ENCODE data around the gene CPPED1.

Gene CPPED1

GRCh38 chr16:12627394-12627793 is 176.3 kb downstream of the CPPED1 start:
- H3K27ac ChIP-seq (ENCODE audit: insufficient read depth in 1 of 2, low read depth in 1 of 2, low read length in 2 of 2, poor library complexity in 1 of 2, severe bottlenecking in 2 of 2) = no peak overlapping the region
- H3K4me1 ChIP-seq (ENCODE audit: control extremely low read depth in 1 of 4, control insufficient read depth in 4 of 4, insufficient read depth in 4 of 4, low read length in 3 of 4) = no peaks in the 10 kb centered on the region
- WGBS (ENCODE audit: insufficient coverage) = 60% methylated on average over 1 of the region's 3 CpGs
- no peaks in the 10 kb centered on the region for H3K9me3 ChIP-seq (ENCODE audit: control extremely low read depth in 1 of 5, control insufficient read depth in 4 of 5, insufficient read depth in 2 of 5, low read depth in 1 of 5, low read length in 4 of 5)
- H3K27me3 ChIP-seq (replicated peaks in 2 of 5; ENCODE audit: control insufficient read depth in 4 of 5, insufficient read depth in 5 of 5, low read length in 4 of 5) = no peaks in the 10 kb centered on the region
- CTCF ChIA-PET = no interaction called here
- no peaks in the 10 kb centered on the region for H3K36me3 ChIP-seq (ENCODE audit: control insufficient read depth in 4 of 4, insufficient read depth in 4 of 4, low read length in 3 of 4)
- no peak overlapping the region for H3K4me3 ChIP-seq (ENCODE audit: control insufficient read depth in 1 of 7, extremely low read depth in 1 of 7, insufficient read depth in 4 of 7, low read depth in 2 of 7, low read length in 6 of 7)
- no peak for DNase-seq
- POLR2A ChIA-PET = no interaction called here

- no peak for DNase-seq
- Histone ChIP-seq H3K27me3 (replicated peaks in 2 of 5; ENCODE audit: control insufficient read depth in 4 of 5, insufficient read depth in 5 of 5, low read length in 4 of 5) (no peaks in the 10 kb centered on the region), H3K4me3 (ENCODE audit: control insufficient read depth in 1 of 7, extremely low read depth in 1 of 7, insufficient read depth in 4 of 7, low read depth in 2 of 7, low read length in 6 of 7) (no peak overlapping the region), H3K4me1 (ENCODE audit: control extremely low read depth in 1 of 4, control insufficient read depth in 4 of 4, insufficient read depth in 4 of 4, low read length in 3 of 4) (no peaks in the 10 kb centered on the region), H3K36me3 (ENCODE audit: control insufficient read depth in 4 of 4, insufficient read depth in 4 of 4, low read length in 3 of 4) (no peaks in the 10 kb centered on the region), H3K27ac (ENCODE audit: insufficient read depth in 1 of 2, low read depth in 1 of 2, low read length in 2 of 2, poor library complexity in 1 of 2, severe bottlenecking in 2 of 2) (no peak overlapping the region), H3K9me3 (ENCODE audit: control extremely low read depth in 1 of 5, control insufficient read depth in 4 of 5, insufficient read depth in 2 of 5, low read depth in 1 of 5, low read length in 4 of 5) (no peaks in the 10 kb centered on the region)
- POLR2A ChIA-PET = no interaction called here
- WGBS (ENCODE audit: insufficient coverage) = 85% methylated on average over 3 of the region's 4 CpGs
- CTCF ChIA-PET = no interaction called here
Measured at GRCh38 chr16:12626411-12626810, 177.3 kb downstream of the CPPED1 start.

GRCh38 chr16:12625716-12626115 is 178.0 kb downstream of the CPPED1 start:
- POLR2A ChIA-PET = no interaction called here
- H3K27me3 ChIP-seq (replicated peaks in 2 of 5; ENCODE audit: control insufficient read depth in 4 of 5, insufficient read depth in 5 of 5, low read length in 4 of 5) = no peaks in the 10 kb centered on the region
- WGBS (ENCODE audit: insufficient coverage) = 91% methylated on average over 8 of the region's 10 CpGs

GRCh38 chr16:12625068-12625467 is 178.6 kb downstream of the CPPED1 start:
- CTCF ChIA-PET = no interaction called here
- no peaks in the 10 kb centered on the region for H3K36me3 ChIP-seq (ENCODE audit: control insufficient read depth in 4 of 4, insufficient read depth in 4 of 4, low read length in 3 of 4)

More at GRCh38 chr16:12625716-12626115, 178.0 kb downstream of the CPPED1 start:
- no peaks in the 10 kb centered on the region for H3K4me1 ChIP-seq (ENCODE audit: control extremely low read depth in 1 of 4, control insufficient read depth in 4 of 4, insufficient read depth in 4 of 4, low read length in 3 of 4)
- no peaks in the 10 kb centered on the region for H3K9me3 ChIP-seq (ENCODE audit: control extremely low read depth in 1 of 5, control insufficient read depth in 4 of 5, insufficient read depth in 2 of 5, low read depth in 1 of 5, low read length in 4 of 5)
- H3K27ac ChIP-seq (ENCODE audit: insufficient read depth in 1 of 2, low read depth in 1 of 2, low read length in 2 of 2, poor library complexity in 1 of 2, severe bottlenecking in 2 of 2) = no peak overlapping the region
- H3K4me3 ChIP-seq (ENCODE audit: control insufficient read depth in 1 of 7, extremely low read depth in 1 of 7, insufficient read depth in 4 of 7, low read depth in 2 of 7, low read length in 6 of 7) = no peak overlapping the region
- no peak for DNase-seq
- H3K36me3 ChIP-seq (ENCODE audit: control insufficient read depth in 4 of 4, insufficient read depth in 4 of 4, low read length in 3 of 4) = no peaks in the 10 kb centered on the region
- CTCF ChIA-PET = no interaction called here

GRCh38 chr16:12620150-12620549 is 183.5 kb downstream of the CPPED1 start:
- no CpG with 5 or more reads among the region's 1 CpG for WGBS (ENCODE audit: insufficient coverage)
- ChIA-PET CTCF (no interaction called here), POLR2A (interaction anchor here (0.7 kb wide), 1 partner anchor 16 kb away, joined by 3 read pairs; no protein-coding TSS in a partner anchor)
- Histone ChIP-seq H3K27ac (ENCODE audit: insufficient read depth in 1 of 2, low read depth in 1 of 2, low read length in 2 of 2, poor library complexity in 1 of 2, severe bottlenecking in 2 of 2) (no peak overlapping the region), H3K27me3 (replicated peaks in 2 of 5; ENCODE audit: control insufficient read depth in 4 of 5, insufficient read depth in 5 of 5, low read length in 4 of 5) (no peaks in the 10 kb centered on the region), H3K4me1 (ENCODE audit: control extremely low read depth in 1 of 4, control insufficient read depth in 4 of 4, insufficient read depth in 4 of 4, low read length in 3 of 4) (no peaks in the 10 kb centered on the region), H3K4me3 (ENCODE audit: control insufficient read depth in 1 of 7, extremely low read depth in 1 of 7, insufficient read depth in 4 of 7, low read depth in 2 of 7, low read length in 6 of 7) (no peak overlapping the region), H3K9me3 (ENCODE audit: control extremely low read depth in 1 of 5, control insufficient read depth in 4 of 5, insufficient read depth in 2 of 5, low read depth in 1 of 5, low read length in 4 of 5) (no peaks in the 10 kb centered on the region), H3K36me3 (ENCODE audit: control insufficient read depth in 4 of 4, insufficient read depth in 4 of 4, low read length in 3 of 4) (no peaks in the 10 kb centered on the region)
- no peak for DNase-seq

More at GRCh38 chr16:12625068-12625467, 178.6 kb downstream of the CPPED1 start:
- Histone ChIP-seq H3K27ac (ENCODE audit: insufficient read depth in 1 of 2, low read depth in 1 of 2, low read length in 2 of 2, poor library complexity in 1 of 2, severe bottlenecking in 2 of 2) (no peak overlapping the region), H3K4me1 (ENCODE audit: control extremely low read depth in 1 of 4, control insufficient read depth in 4 of 4, insufficient read depth in 4 of 4, low read length in 3 of 4) (no peaks in the 10 kb centered on the region), H3K27me3 (replicated peaks in 2 of 5; ENCODE audit: control insufficient read depth in 4 of 5, insufficient read depth in 5 of 5, low read length in 4 of 5) (no peaks in the 10 kb centered on the region), H3K9me3 (ENCODE audit: control extremely low read depth in 1 of 5, control insufficient read depth in 4 of 5, insufficient read depth in 2 of 5, low read depth in 1 of 5, low read length in 4 of 5) (no peaks in the 10 kb centered on the region), H3K4me3 (ENCODE audit: control insufficient read depth in 1 of 7, extremely low read depth in 1 of 7, insufficient read depth in 4 of 7, low read depth in 2 of 7, low read length in 6 of 7) (no peak overlapping the region)
- DNase-seq = no peak
- 91% methylated on average over 7 of the region's 7 CpGs for whole genome bisulfite sequencing (ENCODE audit: insufficient coverage)
- POLR2A ChIA-PET = no interaction called here

- Histone ChIP-seq H3K4me1 (ENCODE audit: control extremely low read depth in 1 of 4, control insufficient read depth in 4 of 4, insufficient read depth in 4 of 4, low read length in 3 of 4) (peaks cover 2 to 7% (median 5%) of the 10 kb centered on the region in 4 experiments), H3K4me3 (ENCODE audit: control insufficient read depth in 1 of 7, extremely low read depth in 1 of 7, insufficient read depth in 4 of 7, low read depth in 2 of 7, low read length in 6 of 7) (no peak overlapping the region), H3K27ac (ENCODE audit: insufficient read depth in 1 of 2, low read depth in 1 of 2, low read length in 2 of 2, poor library complexity in 1 of 2, severe bottlenecking in 2 of 2) (no peak overlapping the region), H3K36me3 (ENCODE audit: control insufficient read depth in 4 of 4, insufficient read depth in 4 of 4, low read length in 3 of 4) (no peaks in the 10 kb centered on the region), H3K27me3 (replicated peaks in 2 of 5; ENCODE audit: control insufficient read depth in 4 of 5, insufficient read depth in 5 of 5, low read length in 4 of 5) (no peaks in the 10 kb centered on the region), H3K9me3 (ENCODE audit: control extremely low read depth in 1 of 5, control insufficient read depth in 4 of 5, insufficient read depth in 2 of 5, low read depth in 1 of 5, low read length in 4 of 5) (no peaks in the 10 kb centered on the region)
- ChIA-PET CTCF (interaction anchor here (1.4 kb wide), 1 partner anchor 47 kb away, joined by 3 read pairs; no protein-coding TSS in a partner anchor), POLR2A (no interaction called here)
- WGBS (ENCODE audit: insufficient coverage) = 100% methylated on average over 1 of the region's 3 CpGs
- DNase-seq = no peak
Measured at GRCh38 chr16:12618515-12618914, 185.2 kb downstream of the CPPED1 start.

GRCh38 chr16:12617401-12617819 is 186.3 kb downstream of the CPPED1 start:
- ChIA-PET CTCF (interaction anchor here (1.5 kb wide), 1 partner anchor 45 kb away, joined by 3 read pairs; no protein-coding TSS in a partner anchor), POLR2A (no interaction called here)
- DNase-seq = no peak
- 98% methylated on average over 7 of the region's 9 CpGs for WGBS (ENCODE audit: insufficient coverage)
- Histone ChIP-seq H3K27me3 (replicated peaks in 2 of 5; ENCODE audit: control insufficient read depth in 4 of 5, insufficient read depth in 5 of 5, low read length in 4 of 5) (no peaks in the 10 kb centered on the region), H3K4me1 (ENCODE audit: control extremely low read depth in 1 of 4, control insufficient read depth in 4 of 4, insufficient read depth in 4 of 4, low read length in 3 of 4) (peaks cover 7 to 15% (median 14%) of the 10 kb centered on the region in 4 experiments), H3K36me3 (ENCODE audit: control insufficient read depth in 4 of 4, insufficient read depth in 4 of 4, low read length in 3 of 4) (no peaks in the 10 kb centered on the region), H3K27ac (ENCODE audit: insufficient read depth in 1 of 2, low read depth in 1 of 2, low read length in 2 of 2, poor library complexity in 1 of 2, severe bottlenecking in 2 of 2) (no peak overlapping the region), H3K9me3 (ENCODE audit: control extremely low read depth in 1 of 5, control insufficient read depth in 4 of 5, insufficient read depth in 2 of 5, low read depth in 1 of 5, low read length in 4 of 5) (no peaks in the 10 kb centered on the region), H3K4me3 (ENCODE audit: control insufficient read depth in 1 of 7, extremely low read depth in 1 of 7, insufficient read depth in 4 of 7, low read depth in 2 of 7, low read length in 6 of 7) (no peak overlapping the region)

Measured in common myeloid progenitor, CD34-positive (primary cell).